Measurements from ENCODE around the gene ARG2.

GRCh38 chr14:67602995-67603545 lies 16.6 kb upstream of the ARG2 start:
- TF ChIP-seq CTCF (conservative IDR thresholded peaks at IDR 0.05; ENCODE audit: low read depth, low read length) = no peak
- no peak for TF ChIP-seq POLR2A (IDR thresholded peaks at IDR 0.05; ENCODE audit: low read depth, low read length)
- no peak for TF ChIP-seq CEBPB (IDR thresholded peaks at IDR 0.05; ENCODE audit: low read depth, low read length)
- TF ChIP-seq RFX5 (IDR thresholded peaks at IDR 0.05; ENCODE audit: low read depth, low read length) = no peak
- TF ChIP-seq SMC3 (IDR thresholded peaks at IDR 0.05; ENCODE audit: low read depth, low read length) = no peak

Measured in IMR-90 (cell line).